Right renal cortex interstitium (tissue), 3 donors: ENCODE results near the gene CHD3. TPM values are rescaled to one million over a fixed set of nuclear protein-coding genes. Genes with fewer than 3 reads are reported as not detected.

Source experiments
- DNase-seq, 3 donors: peaks; one replicate each; pipeline ENCODE4 v3.0.0-alpha.2; 2013; ENCODE audit warnings: low read depth in 3 of 3, low spot score in 2 of 3
- polyA plus RNA-seq, 3 donors: library from polyadenylated mRNA; unstranded; fragments of 120-200 nt; gene quantifications; one replicate each; pipeline ENCODE4 v1.2.1, GENCODE V29; 2013; ENCODE audit not compliant: insufficient read length in 3 of 3

CHD3 gene
- polyA plus RNA-seq: 100 to 1,000 TPM; 139 to 161 (median 150) TPM

- DNase-seq: no peak
These were observed at the start of gene CHD3 for GRCh38 chr17:7888184-7888920. Gene CHD3 (plus strand): TSS chr17:7888789. CDS start chr17:7889001, 212 bp downstream.

GRCh38 chr17:7839190-7839875 is 49.3 kb upstream of the CHD3 start:
- DNase-seq: no peak

- no peak for DNase-seq
These were observed 48.7 kb upstream of the CHD3 start for GRCh38 chr17:7839876-7840261.

GRCh38 chr17:7840441-7840840 is 48.1 kb upstream of the CHD3 start:
- no peak for DNase-seq

GRCh38 chr17:7840875-7841274 is 47.7 kb upstream of the CHD3 start:
- DNase-seq: no peak

GRCh38 chr17:7841396-7841914 is 47.1 kb upstream of the CHD3 start:
- peak in 1 of 3 donors; percentile 32 for DNase-seq

GRCh38 chr17:7841915-7842379 is 46.6 kb upstream of the CHD3 start:
- peak in 1 of 3 donors; percentile 88 for DNase-seq

GRCh38 chr17:7842380-7843256 is 46.0 kb upstream of the CHD3 start:
- DNase-seq: peak in 1 of 3 donors; percentile 16

- DNase-seq: peak in 1 of 3 donors; percentile 18
These were observed 45.4 kb upstream of the CHD3 start for GRCh38 chr17:7843257-7843535.

GRCh38 chr17:7843536-7844291 is 44.9 kb upstream of the CHD3 start:
- peak in 1 of 3 donors; percentile 70 for DNase-seq

- peak in 1 of 3 donors; percentile 88 for DNase-seq
These were observed 44.1 kb upstream of the CHD3 start for GRCh38 chr17:7844292-7845154.

GRCh38 chr17:7845359-7846062 is 43.1 kb upstream of the CHD3 start:
- DNase-seq: no peak

- DNase-seq: no peak
These were observed 42.4 kb upstream of the CHD3 start for GRCh38 chr17:7846063-7846735.

- no peak for DNase-seq
These were observed 41.6 kb upstream of the CHD3 start for GRCh38 chr17:7846765-7847661.

GRCh38 chr17:7848131-7848579 is 40.4 kb upstream of the CHD3 start:
- no peak for DNase-seq

GRCh38 chr17:7848739-7849129 is 39.9 kb upstream of the CHD3 start:
- no peak for DNase-seq

GRCh38 chr17:7849130-7849750 is 39.3 kb upstream of the CHD3 start:
- DNase-seq: no peak
